Ovary (tissue), 3 donors: ENCODE results near the gene DSCAM.

ENCODE experiments used
- EP300 ChIP-seq: sonication (generic); formaldehyde crosslinking; IDR thresholded peaks from one replicate; pipeline ENCODE4 v1.6.1; 2017; ENCODE audit warnings: antibody characterized with exemption
- POLR2A ChIP-seq: fragments of 450-650 bp; IDR thresholded peaks from one replicate; pipeline ENCODE4 v1.6.1; 2017; ENCODE audit warnings: antibody characterized with exemption, mild to moderate bottlenecking, moderate library complexity
- TF ChIP-seq, protein P1 (sequence below), 3 donors: fragments of 450-650 bp in 2 of 3; fragments of 200-600 bp in 1 of 3; IDR thresholded peaks; one replicate each; pipeline versions ENCODE4 v1.5.1 to v1.8.0; 2016 to 2022; ENCODE audit warnings: antibody characterized with exemption in 3 of 3, mild to moderate bottlenecking in 1 of 3
- donor health status: DM: no; HTN: no; CAD: no.

DNA sequence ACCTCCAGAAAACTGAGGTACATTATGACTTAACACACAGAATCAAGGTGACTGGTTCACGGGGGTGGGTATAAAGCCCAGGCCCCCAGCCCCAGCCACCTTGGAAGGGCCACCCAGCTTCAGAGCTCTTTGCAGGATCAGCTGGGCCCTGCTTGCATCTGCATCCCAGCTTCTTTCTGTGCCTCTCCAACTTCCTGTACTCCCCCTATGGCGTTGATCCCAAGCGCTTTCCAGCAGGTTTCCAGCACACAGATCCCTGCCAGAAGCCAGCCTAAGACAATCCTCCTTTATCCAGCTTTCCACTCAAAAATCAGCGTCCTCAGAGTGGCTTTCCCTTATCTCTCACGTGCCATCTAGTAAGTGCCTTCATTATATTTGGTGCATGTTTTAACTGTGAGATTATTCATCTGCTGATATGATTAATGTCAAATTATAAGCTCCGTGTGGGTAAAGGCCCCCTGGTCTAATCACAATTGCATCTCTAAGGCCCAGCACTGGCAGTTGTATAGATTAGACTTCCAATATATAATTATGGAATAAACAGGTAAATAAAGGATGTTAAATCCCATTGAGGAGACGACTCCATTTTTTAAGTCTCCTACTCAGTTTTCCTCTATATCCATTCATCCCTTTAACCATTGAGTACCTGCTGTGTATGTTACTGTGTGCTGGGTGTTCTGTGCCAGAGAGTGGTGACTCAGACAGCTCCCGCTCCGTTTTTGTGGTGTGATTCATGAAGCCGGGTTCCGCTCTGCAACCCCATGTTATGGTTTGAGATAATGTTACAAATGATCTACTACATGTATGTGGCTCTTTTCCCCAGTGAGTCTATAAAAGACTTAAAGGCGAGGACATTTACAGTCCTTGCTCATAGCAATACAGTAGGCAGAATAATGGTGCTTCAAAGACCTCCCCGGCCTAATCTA, 592.2 kb downstream of the DSCAM start:
- TF ChIP-seq, protein P1, sequence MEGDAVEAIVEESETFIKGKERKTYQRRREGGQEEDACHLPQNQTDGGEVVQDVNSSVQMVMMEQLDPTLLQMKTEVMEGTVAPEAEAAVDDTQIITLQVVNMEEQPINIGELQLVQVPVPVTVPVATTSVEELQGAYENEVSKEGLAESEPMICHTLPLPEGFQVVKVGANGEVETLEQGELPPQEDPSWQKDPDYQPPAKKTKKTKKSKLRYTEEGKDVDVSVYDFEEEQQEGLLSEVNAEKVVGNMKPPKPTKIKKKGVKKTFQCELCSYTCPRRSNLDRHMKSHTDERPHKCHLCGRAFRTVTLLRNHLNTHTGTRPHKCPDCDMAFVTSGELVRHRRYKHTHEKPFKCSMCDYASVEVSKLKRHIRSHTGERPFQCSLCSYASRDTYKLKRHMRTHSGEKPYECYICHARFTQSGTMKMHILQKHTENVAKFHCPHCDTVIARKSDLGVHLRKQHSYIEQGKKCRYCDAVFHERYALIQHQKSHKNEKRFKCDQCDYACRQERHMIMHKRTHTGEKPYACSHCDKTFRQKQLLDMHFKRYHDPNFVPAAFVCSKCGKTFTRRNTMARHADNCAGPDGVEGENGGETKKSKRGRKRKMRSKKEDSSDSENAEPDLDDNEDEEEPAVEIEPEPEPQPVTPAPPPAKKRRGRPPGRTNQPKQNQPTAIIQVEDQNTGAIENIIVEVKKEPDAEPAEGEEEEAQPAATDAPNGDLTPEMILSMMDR (IDR thresholded peaks at IDR 0.05) = no peak
- TF ChIP-seq POLR2A (no peak), EP300 (no peak)
